ENCODE results near the gene UFD1. TPM values are rescaled to one million over a fixed set of nuclear protein-coding genes. Genes with fewer than 3 reads are reported as not detected.

The UFD1 gene, protein sequence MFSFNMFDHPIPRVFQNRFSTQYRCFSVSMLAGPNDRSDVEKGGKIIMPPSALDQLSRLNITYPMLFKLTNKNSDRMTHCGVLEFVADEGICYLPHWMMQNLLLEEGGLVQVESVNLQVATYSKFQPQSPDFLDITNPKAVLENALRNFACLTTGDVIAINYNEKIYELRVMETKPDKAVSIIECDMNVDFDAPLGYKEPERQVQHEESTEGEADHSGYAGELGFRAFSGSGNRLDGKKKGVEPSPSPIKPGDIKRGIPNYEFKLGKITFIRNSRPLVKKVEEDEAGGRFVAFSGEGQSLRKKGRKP
- 100 to 1,000 TPM in 1 of 8 experiments, 10 to 100 TPM in 7; 18.1 to 100 (median 51.4) TPM for total RNA-seq

DNA sequence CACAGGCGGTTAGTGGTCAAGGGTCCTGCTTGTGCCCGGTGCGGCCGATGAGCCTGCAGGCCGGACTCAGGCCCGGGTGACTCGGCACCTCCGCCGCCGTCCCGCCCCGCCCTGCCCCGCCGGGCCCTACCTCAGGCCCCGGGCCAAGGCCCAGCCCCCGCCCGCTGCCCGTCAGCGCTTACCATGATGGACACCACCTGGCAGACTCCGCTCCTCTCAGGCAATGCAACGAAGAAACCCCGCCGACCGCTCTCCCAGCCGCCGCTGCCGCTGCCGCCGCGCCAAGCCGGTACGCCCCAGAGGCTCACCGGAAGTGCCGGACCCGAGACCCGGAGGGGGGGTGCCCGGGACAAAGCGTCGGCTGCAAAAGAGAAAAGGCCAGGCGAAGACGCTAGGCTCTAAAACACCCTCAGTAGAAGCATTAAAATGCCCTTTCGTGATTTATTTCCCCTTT is at the start of gene UFD1:
TSS of gene UFD1 (minus strand) at position 293 of the 454 bp plus-strand sequence. CDS start at position 185, 108 bp downstream.
- ATAC-seq (replicated peaks in 6 of 8): peak; percentile 66 to 76 (median 70)
- peak within 1 kb of the TSS; percentile 97 to 99 for H3K27ac ChIP-seq
- in situ Hi-C loops (cut with MboI; ENCODE audit: low pct_unique_long_range_greater_than_20kb in 2 of 9, low sequenced_read_pairs in 9 of 9, unreplicated experiment in 9 of 9): no loop called here
- H3K4me3 ChIP-seq: peak within 1 kb of the TSS; percentile 46 to 79 (median 56)
- peaks cover 5 to 6% of the 10 kb centered on the region in 2 donors for H3K4me1 ChIP-seq (replicated peaks in 1 of 2)
- 0% methylated on average over 2 to 5 of the region's 42 CpGs; no CpG with 5 or more reads in 6 of the 10 experiments for WGBS, 10 experiments

DNA sequence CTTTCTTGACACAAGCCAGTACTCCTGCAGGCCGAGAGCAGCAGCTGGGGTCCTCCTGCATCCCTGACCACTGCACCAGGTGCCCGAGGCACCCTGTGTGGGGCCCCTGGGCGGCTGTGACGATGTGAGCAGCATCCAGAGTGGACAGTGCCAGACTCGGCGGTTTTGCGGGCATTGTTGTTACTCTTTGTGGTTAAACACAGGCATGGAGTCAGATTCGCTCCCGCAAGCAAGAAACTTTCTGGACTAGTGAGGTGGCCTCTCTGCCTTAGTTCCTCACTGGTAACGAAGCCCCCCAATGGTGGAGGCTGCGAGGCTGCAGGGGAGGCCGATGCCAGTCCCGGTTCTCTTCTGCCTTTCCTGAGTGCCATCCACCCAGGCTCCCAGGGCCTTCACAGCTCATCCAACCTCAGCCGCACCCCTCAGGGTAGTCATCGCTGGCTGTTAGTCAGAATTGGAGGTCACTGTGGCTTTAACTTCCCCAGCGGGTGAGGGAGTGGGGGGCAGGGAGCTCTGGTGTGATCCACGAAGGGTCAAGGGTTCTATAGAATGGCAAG is 48.9 kb upstream of the UFD1 start:
- WGBS, 10 experiments: 0 to 100% (median 67%) methylated on average over 1 to 4 of the region's 17 CpGs; no CpG with 5 or more reads in 3 of the 10 experiments
- peak in 1 of 8 experiments; percentile 9 for ATAC-seq (replicated peaks in 6 of 8)
- peaks cover 0 to 8% of the 10 kb centered on the region in 2 donors for H3K4me1 ChIP-seq (replicated peaks in 1 of 2)
- no peak overlapping the region for H3K4me3 ChIP-seq
- in situ Hi-C loops (cut with MboI; ENCODE audit: low pct_unique_long_range_greater_than_20kb in 2 of 9, low sequenced_read_pairs in 9 of 9, unreplicated experiment in 9 of 9): no loop called here
- H3K27ac ChIP-seq: no peak overlapping the region

DNA sequence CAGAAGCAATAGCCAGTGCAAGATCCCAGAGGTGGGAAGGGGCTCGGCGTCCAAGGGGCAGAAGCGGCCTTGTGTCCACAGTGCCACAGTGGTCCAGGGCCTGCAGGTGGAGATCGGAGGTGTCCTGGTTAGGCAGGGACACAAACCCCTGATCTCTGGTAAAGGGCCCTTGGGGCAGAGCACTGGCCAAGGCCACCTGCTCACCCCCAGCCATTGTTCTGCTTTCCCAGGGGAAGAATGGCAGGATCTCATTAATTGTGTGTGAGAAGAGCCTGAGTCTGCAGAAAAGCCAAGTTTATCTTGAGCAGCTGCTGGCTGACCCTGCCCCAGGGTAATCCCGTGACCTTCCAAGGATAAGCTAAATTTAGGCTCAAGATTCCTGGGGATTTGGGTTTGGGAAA is 48.3 kb upstream of the UFD1 start:
- no peak overlapping the region for H3K4me3 ChIP-seq
- WGBS, 10 experiments: 50 to 100% (median 86%) methylated on average over 1 to 2 of the region's 5 CpGs; no CpG with 5 or more reads in 5 of the 10 experiments
- no peak overlapping the region for H3K27ac ChIP-seq
- peaks cover 0 to 14% of the 10 kb centered on the region in 2 donors for H3K4me1 ChIP-seq (replicated peaks in 1 of 2)
- ATAC-seq (replicated peaks in 6 of 8): no peak
- in situ Hi-C loops (cut with MboI; ENCODE audit: low pct_unique_long_range_greater_than_20kb in 2 of 9, low sequenced_read_pairs in 9 of 9, unreplicated experiment in 9 of 9): no loop called here

DNA sequence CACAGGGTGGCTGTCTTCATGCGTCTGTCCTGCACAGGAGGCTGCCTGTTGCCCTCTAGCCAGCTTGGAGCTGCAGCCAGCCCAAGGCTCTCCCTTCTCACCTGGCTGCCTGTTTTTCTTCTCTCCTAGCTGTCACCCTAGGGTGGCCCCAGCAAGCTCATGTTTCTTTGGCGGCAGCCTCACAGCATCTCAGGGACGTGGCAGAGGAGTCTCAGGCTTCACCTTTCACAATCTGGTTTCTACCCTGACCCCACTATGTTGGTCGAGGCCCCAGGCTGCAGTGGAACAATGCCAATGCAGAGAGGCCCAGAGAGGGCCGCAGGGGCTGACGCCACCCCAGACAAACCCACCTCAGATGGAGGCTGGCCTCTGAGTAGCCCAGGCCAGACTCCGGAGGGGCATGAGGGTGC is 47.7 kb upstream of the UFD1 start:
- no peak overlapping the region for H3K27ac ChIP-seq
- ATAC-seq (replicated peaks in 6 of 8): no peak
- peaks cover 0 to 15% of the 10 kb centered on the region in 2 donors for H3K4me1 ChIP-seq (replicated peaks in 1 of 2)
- in situ Hi-C loops (cut with MboI; ENCODE audit: low pct_unique_long_range_greater_than_20kb in 2 of 9, low sequenced_read_pairs in 9 of 9, unreplicated experiment in 9 of 9): no loop called here
- no peak overlapping the region for H3K4me3 ChIP-seq
- WGBS, 10 experiments: 69 to 100% (median 100%) methylated on average over 1 to 3 of the region's 7 CpGs; no CpG with 5 or more reads in 7 of the 10 experiments

DNA sequence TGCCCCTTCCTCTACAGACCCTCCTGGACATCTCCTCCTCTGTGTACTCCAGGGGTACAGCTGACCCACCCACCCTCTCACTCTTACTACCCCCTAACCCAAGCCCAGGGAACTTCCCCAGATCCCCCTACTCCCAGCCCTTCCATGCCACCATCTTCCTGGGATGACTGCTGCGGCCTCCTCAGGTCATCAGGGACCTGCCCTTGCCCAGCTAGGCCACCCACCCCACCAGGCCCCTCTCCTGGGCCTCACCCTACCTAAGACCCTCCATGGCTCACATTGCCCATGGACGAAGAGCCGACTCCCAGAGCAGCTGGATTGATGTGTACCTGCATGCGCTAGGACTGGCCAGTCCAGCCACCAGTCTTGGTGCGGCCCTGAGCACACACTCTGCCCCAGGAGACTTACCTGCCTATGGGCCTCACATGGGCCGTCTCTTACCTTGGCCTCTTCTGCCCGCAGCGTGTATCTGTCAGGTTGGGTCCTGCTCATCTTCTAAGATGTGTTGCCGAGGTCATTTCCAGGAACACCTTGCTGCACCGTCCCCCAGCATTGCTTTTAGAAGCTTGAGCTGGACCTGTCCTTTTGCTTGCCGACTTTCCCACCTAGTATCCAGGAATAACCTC is 47.2 kb upstream of the UFD1 start:
- ATAC-seq (replicated peaks in 6 of 8): no peak
- H3K27ac ChIP-seq: no peak overlapping the region
- in situ Hi-C loops (cut with MboI; ENCODE audit: low pct_unique_long_range_greater_than_20kb in 2 of 9, low sequenced_read_pairs in 9 of 9, unreplicated experiment in 9 of 9): no loop called here
- WGBS, 10 experiments: 72 to 97% (median 82%) methylated on average over 2 to 5 of the region's 11 CpGs; no CpG with 5 or more reads in 5 of the 10 experiments
- peaks cover 0 to 15% of the 10 kb centered on the region in 2 donors for H3K4me1 ChIP-seq (replicated peaks in 1 of 2)
- H3K4me3 ChIP-seq: no peak overlapping the region

DNA sequence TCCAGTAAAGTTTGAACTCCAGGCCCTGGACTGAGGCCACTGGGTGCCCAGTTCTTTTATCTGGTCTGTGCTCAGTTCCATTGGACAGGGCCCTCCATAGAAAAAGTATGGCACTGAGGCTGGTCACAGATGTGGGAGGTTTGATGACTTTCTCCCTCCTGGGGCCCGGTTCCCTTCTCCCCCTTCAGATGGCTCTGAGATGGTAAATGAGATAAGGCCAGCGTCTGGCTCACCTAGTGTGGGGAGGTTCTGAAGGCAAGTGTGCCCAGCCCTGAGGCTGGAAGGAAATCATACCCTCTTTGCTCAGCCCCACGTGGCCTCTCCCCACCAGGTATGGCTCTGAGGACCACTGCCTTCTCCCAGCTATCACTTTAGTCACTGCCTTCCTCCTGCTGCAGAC is 46.7 kb upstream of the UFD1 start:
- no peak overlapping the region for H3K27ac ChIP-seq
- 76% methylated on average over 2 of the region's 3 CpGs; no CpG with 5 or more reads in 9 of the 10 experiments for WGBS, 10 experiments
- no peak for ATAC-seq (replicated peaks in 6 of 8)
- H3K4me1 ChIP-seq (replicated peaks in 1 of 2): peaks cover 0 to 15% of the 10 kb centered on the region in 2 donors
- in situ Hi-C loops (cut with MboI; ENCODE audit: low pct_unique_long_range_greater_than_20kb in 2 of 9, low sequenced_read_pairs in 9 of 9, unreplicated experiment in 9 of 9): no loop called here
- H3K4me3 ChIP-seq: no peak overlapping the region

DNA sequence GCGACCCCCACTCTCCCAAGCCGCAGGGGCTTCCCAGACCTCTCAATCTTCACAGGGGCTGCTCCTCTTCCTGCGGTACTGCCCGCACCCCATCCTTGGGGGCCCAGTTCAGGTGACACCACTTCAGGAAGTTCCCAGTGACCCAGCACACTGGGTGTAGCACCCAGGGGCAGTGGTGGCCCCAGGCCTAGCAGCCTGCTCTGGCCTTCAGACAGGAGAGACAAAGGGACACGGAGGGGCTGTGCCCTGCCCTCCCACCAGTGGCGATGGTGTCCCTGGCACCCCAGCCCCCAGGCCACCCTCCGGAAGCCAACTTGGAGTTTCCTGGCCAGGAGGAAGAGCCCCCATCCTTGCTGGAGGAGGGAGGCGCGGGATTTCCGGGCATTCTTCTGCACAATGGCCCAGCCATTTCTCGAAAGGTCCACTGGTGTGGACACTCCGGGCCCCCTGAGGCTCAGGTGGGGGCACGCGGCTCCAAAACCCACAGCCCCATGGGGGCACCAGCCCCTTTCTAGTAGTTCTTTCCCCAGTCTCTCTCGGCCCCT is 46.2 kb upstream of the UFD1 start:
- no peak overlapping the region for H3K4me3 ChIP-seq
- 50 to 80% (median 75%) methylated on average over 2 to 5 of the region's 15 CpGs; no CpG with 5 or more reads in 7 of the 10 experiments for WGBS, 10 experiments
- ATAC-seq (replicated peaks in 6 of 8): no peak
- H3K27ac ChIP-seq: no peak overlapping the region
- peaks cover 0 to 15% of the 10 kb centered on the region in 2 donors for H3K4me1 ChIP-seq (replicated peaks in 1 of 2)
- in situ Hi-C loops (cut with MboI; ENCODE audit: low pct_unique_long_range_greater_than_20kb in 2 of 9, low sequenced_read_pairs in 9 of 9, unreplicated experiment in 9 of 9): no loop called here

DNA sequence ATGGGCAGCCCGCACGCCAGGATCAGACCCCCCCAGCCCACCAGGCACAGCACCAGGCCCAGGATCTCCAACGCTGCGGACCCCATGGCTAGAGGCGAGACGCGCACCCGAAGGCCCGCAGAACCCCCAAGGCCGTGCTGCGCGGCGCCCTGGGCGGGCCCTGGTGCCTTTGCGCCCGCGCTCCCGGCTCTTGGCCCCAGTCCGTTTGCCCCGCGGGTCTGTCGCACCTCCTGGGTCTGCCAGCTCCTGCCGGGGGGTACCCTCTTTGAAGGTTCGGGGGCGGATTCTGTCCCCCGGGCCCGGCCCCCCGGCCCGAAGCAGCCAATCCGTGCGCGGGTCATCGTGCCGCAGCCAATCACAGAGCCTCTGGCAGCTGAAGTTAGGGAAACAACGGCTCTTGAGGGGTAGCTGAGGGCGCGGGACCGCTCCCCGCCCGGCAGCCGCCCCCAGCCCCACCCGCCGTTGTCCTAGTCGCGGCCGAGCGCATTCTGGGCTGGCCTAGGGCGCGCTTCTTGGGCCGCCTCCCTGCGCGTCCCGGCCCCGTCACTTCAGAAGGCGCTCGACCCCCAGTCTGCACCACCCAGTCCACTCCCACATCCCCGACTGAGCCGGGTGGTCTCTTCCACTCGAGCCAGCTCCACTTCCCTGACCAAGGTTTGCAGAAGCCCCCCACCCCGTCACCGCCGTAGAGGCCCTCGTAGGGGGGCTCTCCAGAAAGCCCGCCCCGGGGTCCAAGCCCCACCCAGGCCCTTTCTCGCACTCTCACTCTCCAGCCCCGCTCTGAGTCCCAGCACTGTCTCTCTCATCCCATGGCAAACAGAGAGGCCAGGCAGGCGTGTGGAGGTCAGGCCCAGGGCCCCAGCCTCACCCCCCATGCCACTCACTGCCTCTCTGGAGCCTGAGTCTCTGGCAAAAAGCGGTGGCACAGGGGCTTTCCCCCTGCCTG is 45.5 kb upstream of the UFD1 start, which contains the start of gene CLDN5:
TSS of gene CLDN5 (minus strand) at position 241 of the 946 bp plus-strand sequence. CDS start at position 86, 155 bp downstream.
- ATAC-seq (replicated peaks in 6 of 8): peak; percentile 16 to 62 (median 45)
- 0 to 35% (median 3%) methylated on average over 1 to 7 of the region's 69 CpGs; no CpG with 5 or more reads in 5 of the 10 experiments for WGBS, 10 experiments
- Histone ChIP-seq H3K4me1 (replicated peaks in 1 of 2) (peaks cover 0 to 15% of the 10 kb centered on the region in 2 donors), H3K27ac (no peak within 1 kb of the TSS), H3K4me3 (peak within 1 kb of the TSS; percentile 26 to 35 (median 30))
- in situ Hi-C loops (cut with MboI; ENCODE audit: low pct_unique_long_range_greater_than_20kb in 2 of 9, low sequenced_read_pairs in 9 of 9, unreplicated experiment in 9 of 9): loop anchor here in 1 of 9 experiments (25.0 kb wide), 1 partner anchor 113 kb away; no protein-coding TSS in a partner anchor

DNA sequence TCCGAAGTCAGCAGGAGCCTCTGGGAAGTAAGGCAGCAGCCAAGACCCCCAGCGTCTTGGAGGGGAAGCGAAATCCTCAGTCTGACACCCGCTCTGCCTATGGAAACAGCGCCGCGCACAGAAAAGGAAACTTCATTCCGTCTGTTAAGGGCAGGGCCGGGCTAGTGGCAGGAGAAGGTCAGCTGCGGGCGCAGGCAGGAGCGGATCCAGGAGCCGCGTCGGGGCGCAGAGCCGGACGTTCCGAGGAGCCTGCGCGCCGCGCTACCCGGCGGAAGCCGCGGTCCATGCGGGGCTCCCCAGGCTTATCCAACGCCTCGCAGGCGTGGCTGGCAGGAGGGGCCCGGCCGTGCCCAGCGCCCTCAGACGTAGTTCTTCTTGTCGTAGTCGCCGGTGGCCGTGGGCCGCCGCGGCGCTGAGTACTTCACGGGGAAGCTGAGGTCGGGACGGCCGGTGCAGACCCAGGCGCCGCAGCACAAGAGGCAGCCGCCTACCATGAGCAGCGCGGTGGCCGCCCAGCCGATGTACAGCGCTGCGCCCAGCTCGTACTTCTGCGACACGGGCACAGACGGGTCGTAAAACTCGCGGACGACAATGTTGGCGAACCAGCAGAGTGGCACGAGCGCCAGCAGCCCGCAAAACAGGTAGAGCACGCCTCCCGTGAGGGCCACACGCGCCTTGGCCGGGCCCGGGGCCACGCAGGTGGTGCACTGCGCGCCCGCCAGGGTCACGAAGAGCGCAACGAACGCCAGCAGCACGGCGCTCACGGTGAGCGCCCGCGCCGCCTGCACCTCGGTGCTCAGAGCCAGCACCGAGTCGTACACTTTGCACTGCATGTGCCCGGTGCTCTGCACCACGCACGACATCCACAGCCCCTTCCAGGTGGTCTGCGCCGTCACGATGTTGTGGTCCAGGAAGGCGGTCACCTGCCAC is 44.5 kb upstream of the UFD1 start:
- Histone ChIP-seq H3K4me1 (replicated peaks in 1 of 2) (peaks cover 0 to 15% of the 10 kb centered on the region in 2 donors), H3K4me3 (peak overlapping the region; percentile 26 to 35 (median 30)), H3K27ac (no peak overlapping the region)
- WGBS, 10 experiments: 0 to 7% (median 3%) methylated on average over 3 to 12 of the region's 99 CpGs; no CpG with 5 or more reads in 6 of the 10 experiments
- in situ Hi-C loops (cut with MboI; ENCODE audit: low pct_unique_long_range_greater_than_20kb in 2 of 9, low sequenced_read_pairs in 9 of 9, unreplicated experiment in 9 of 9): loop anchor here in 1 of 9 experiments (25.0 kb wide), 1 partner anchor 114 kb away; no protein-coding TSS in a partner anchor
- peak; percentile 6 to 79 (median 54) for ATAC-seq (replicated peaks in 6 of 8)

DNA sequence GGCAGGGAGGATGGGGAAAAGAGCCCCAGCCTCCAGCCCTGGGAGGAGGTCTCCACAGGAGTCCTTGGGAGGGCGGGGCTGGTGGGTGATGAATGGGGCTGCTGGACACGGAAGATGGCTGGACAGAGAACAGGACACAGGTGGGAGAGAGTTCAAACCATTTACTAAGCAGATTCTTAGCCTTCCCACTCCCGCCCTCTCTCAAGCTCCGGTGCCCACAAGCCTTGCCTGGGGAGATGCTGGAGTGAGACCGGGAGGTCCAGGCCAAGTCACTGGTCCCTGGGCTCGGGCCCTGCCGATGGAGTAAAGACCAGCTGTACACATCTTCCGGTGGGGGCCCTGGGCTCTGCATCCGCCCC is 43.9 kb upstream of the UFD1 start:
- Histone ChIP-seq H3K4me1 (replicated peaks in 1 of 2) (peaks cover 0 to 15% of the 10 kb centered on the region in 2 donors), H3K4me3 (peak overlapping the region in 1 of 5 donors; percentile 35), H3K27ac (no peak overlapping the region)
- 20 to 50% (median 30%) methylated on average over 1 to 3 of the region's 9 CpGs; no CpG with 5 or more reads in 6 of the 10 experiments for WGBS, 10 experiments
- in situ Hi-C loops (cut with MboI; ENCODE audit: low pct_unique_long_range_greater_than_20kb in 2 of 9, low sequenced_read_pairs in 9 of 9, unreplicated experiment in 9 of 9): loop anchor here in 1 of 9 experiments (25.0 kb wide), 1 partner anchor 114 kb away; no protein-coding TSS in a partner anchor
- ATAC-seq (replicated peaks in 6 of 8): no peak
